Karpas-422 (cell line): Measurements from ENCODE around the gene PCDHGA1. TPM values are rescaled to one million over a fixed set of nuclear protein-coding genes. Genes with fewer than 3 reads are reported as not detected.
A peak's percentile ranks its signal among the peaks of the same experiment; 100 is the strongest.

Experiments
- DNase-seq: peaks from one replicate; pipeline ENCODE4 v3.0.0-alpha.2; 2015
- H2AFZ ChIP-seq: fragments of 200-600 bp; sonication (generic); 2 replicates; pipeline ENCODE4 v1.6.1; 2014; ENCODE audit warnings: antibody characterized with exemption, low read length, mixed read lengths
- H3K27ac ChIP-seq: fragments of 200-600 bp; sonication (generic); 2 replicates; pipeline ENCODE4 v1.5.1; 2014; ENCODE audit warnings: mild to moderate bottlenecking, low read length, moderate library complexity
- H3K27me3 ChIP-seq: fragments of 200-600 bp; sonication (generic); 2 replicates; pipeline ENCODE4 v1.6.1; 2014; ENCODE audit warnings: low read length, mixed read lengths
- H3K36me3 ChIP-seq: fragments of 200-600 bp; sonication (generic); 2 replicates; pipeline ENCODE4 v1.6.1; 2014; ENCODE audit warnings: low read length, mixed read lengths; ENCODE audit not compliant: insufficient read depth
- H3K4me1 ChIP-seq: fragments of 200-600 bp; sonication (generic); 2 replicates; pipeline ENCODE4 v1.6.1; 2014; ENCODE audit warnings: mild to moderate bottlenecking, low read length, mixed read lengths
- H3K4me2 ChIP-seq: fragments of 200-600 bp; sonication (generic); 2 replicates; pipeline ENCODE4 v1.6.1; 2014; ENCODE audit warnings: low read length, low read depth, mild to moderate bottlenecking; ENCODE audit not compliant: poor library complexity, severe bottlenecking
- H3K4me3 ChIP-seq: fragments of 200-600 bp; sonication (generic); 2 replicates; pipeline ENCODE4 v1.5.1; 2014; ENCODE audit warnings: mild to moderate bottlenecking, antibody characterized with exemption, low read length, mixed read lengths
- H3K79me2 ChIP-seq: fragments of 200-600 bp; sonication (generic); 2 replicates; pipeline ENCODE4 v1.6.1; 2014; ENCODE audit warnings: mild to moderate bottlenecking, low read length, mixed read lengths
- H3K9ac ChIP-seq: fragments of 200-600 bp; sonication (generic); 2 replicates; pipeline ENCODE4 v1.6.0; 2014; ENCODE audit warnings: low read length
- H3K9me2 ChIP-seq: fragments of 200-600 bp; sonication (generic), shearing (Covaris generic); replicated peaks from 2 replicates; pipeline ENCODE4 v1.6.0; 2014; ENCODE audit warnings: mild to moderate bottlenecking, low read length, moderate library complexity; ENCODE audit not compliant: insufficient read depth
- H3K9me3 ChIP-seq: fragments of 300-700, 200-600 bp; sonication (generic); 2 replicates; pipeline ENCODE4 v1.6.1; 2014; ENCODE audit warnings: low read length, mixed read lengths
- H4K20me1 ChIP-seq: fragments of 200-600 bp; sonication (generic); 2 replicates; pipeline ENCODE4 v1.6.1; 2014; ENCODE audit warnings: mild to moderate bottlenecking, antibody characterized with exemption, low read length, low read depth; ENCODE audit not compliant: insufficient read depth
- total RNA-seq: library from RNA; depleted of rRNA; stranded (reverse); fragments of >200 nt; shearing (Covaris generic); gene quantifications from 2 replicates; pipeline ENCODE4 v1.2.3, GENCODE V29; 2014; ENCODE audit warnings: low replicate concordance

Gene PCDHGA1
- total RNA-seq, 1 experiment from 2014 or later = 0.48 TPM

DNA sequence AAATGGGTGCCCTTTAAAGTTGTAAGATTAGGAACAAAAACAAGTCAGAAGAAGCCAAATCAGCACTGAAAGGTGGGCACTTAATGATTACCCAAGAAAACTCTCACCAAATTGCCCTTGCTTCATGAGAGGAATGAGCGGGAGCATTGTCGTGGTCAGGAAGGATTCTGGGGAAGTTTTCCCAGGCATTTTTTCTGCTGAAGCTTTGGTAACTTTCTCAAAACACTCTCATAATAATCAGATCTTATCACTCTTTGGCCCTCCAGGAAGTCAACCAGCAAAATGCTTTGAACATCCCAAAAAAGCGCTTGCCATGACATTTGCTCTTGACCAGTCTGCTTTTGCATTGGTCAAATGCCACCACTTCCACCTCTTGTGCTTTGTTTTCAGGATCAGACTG lies 135.0 kb downstream of the PCDHGA1 start:
- no peak for DNase-seq
- no peaks in the 10 kb centered on the region for H3K36me3 ChIP-seq
- no peaks in the 10 kb centered on the region for H4K20me1 ChIP-seq
- no peaks in the 10 kb centered on the region for H3K4me1 ChIP-seq
- H2AFZ ChIP-seq = no peak overlapping the region
- H3K27ac ChIP-seq = no peak overlapping the region
- no peaks in the 10 kb centered on the region for H3K27me3 ChIP-seq
- H3K9me2 ChIP-seq = no peaks in the 10 kb centered on the region
- H3K9me3 ChIP-seq = no peaks in the 10 kb centered on the region
- no peak overlapping the region for H3K9ac ChIP-seq
- no peak overlapping the region for H3K4me3 ChIP-seq
- H3K79me2 ChIP-seq = peaks cover 35% of the 10 kb centered on the region
- H3K4me2 ChIP-seq = no peak overlapping the region

DNA sequence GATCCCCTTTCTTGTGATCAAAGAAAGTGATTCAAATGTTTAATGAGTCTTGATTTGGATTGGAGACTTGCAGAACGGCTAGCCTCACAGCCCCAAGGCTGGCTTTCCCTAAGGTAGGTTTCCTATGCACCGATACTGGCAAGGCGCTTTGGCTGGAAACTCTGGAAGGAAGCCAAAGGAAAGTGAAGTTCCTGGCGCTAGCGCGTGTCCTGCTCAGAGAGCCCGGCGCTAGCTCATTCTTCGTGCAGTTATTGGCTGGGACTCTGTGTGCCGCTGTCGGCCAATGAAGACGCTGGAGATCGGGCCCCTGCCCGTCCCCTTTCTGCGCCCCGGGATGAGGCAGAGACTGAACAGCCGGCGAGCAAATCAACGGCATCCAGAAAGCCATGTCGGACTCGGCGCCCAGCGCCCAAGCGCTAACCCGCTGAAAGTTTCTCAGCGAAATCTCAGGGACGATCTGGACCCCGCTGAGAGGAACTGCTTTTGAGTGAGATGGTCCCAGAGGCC lies 145.4 kb downstream of the PCDHGA1 start, which contains the start of gene PCDHGC3:
TSS of gene PCDHGC3 (plus strand) at position 342 of the 507 bp plus-strand sequence. CDS start at position 493, 151 bp downstream.
- peak; percentile 95 for DNase-seq
- H3K79me2 ChIP-seq = peaks cover 51% of the 10 kb centered on the region
- H3K36me3 ChIP-seq = 0 out of 2 replicates have a peak, but pooled peaks cover 9% of the 10 kb centered on the region
- no peaks in the 10 kb centered on the region for H3K9me3 ChIP-seq
- H3K4me1 ChIP-seq = peaks cover 71% of the 10 kb centered on the region
- H2AFZ ChIP-seq = 0 out of 2 replicates have a peak within 1 kb of the TSS, but pooled peaks have one; percentile 13
- H3K27me3 ChIP-seq = no peaks in the 10 kb centered on the region
- peak within 1 kb of the TSS; percentile 78 for H3K4me2 ChIP-seq
- H3K9me2 ChIP-seq = no peaks in the 10 kb centered on the region
- peak within 1 kb of the TSS; percentile 87 for H3K27ac ChIP-seq
- H4K20me1 ChIP-seq = no peaks in the 10 kb centered on the region
- H3K9ac ChIP-seq = peak within 1 kb of the TSS; percentile 97
- H3K4me3 ChIP-seq = peak within 1 kb of the TSS; percentile 87

DNA sequence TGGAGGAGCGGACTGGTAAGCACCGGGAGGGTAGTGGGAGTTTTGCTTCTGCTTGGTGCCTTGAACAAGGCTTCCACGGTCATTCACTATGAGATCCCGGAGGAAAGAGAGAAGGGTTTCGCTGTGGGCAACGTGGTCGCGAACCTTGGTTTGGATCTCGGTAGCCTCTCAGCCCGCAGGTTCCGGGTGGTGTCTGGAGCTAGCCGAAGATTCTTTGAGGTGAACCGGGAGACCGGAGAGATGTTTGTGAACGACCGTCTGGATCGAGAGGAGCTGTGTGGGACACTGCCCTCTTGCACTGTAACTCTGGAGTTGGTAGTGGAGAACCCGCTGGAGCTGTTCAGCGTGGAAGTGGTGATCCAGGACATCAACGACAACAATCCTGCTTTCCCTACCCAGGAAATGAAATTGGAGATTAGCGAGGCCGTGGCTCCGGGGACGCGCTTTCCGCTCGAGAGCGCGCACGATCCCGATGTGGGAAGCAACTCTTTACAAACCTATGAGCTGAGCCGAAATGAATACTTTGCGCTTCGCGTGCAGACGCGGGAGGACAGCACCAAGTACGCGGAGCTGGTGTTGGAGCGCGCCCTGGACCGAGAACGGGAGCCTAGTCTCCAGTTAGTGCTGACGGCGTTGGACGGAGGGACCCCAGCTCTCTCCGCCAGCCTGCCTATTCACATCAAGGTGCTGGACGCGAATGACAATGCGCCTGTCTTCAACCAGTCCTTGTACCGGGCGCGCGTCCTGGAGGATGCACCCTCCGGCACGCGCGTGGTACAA lies 146.0 kb downstream of the PCDHGA1 start:
- H3K4me2 ChIP-seq = peak overlapping the region; percentile 78
- peaks cover 57% of the 10 kb centered on the region for H3K79me2 ChIP-seq
- H3K9me2 ChIP-seq = no peaks in the 10 kb centered on the region
- H3K9ac ChIP-seq = peak overlapping the region; percentile 97
- peaks cover 77% of the 10 kb centered on the region for H3K4me1 ChIP-seq
- no peaks in the 10 kb centered on the region for H3K27me3 ChIP-seq
- no peak overlapping the region for H2AFZ ChIP-seq
- DNase-seq = peak; percentile 59
- 0 out of 2 replicates have a peak, but pooled peaks cover 15% of the 10 kb centered on the region for H3K36me3 ChIP-seq
- H4K20me1 ChIP-seq = no peaks in the 10 kb centered on the region
- peak overlapping the region; percentile 87 for H3K4me3 ChIP-seq
- peak overlapping the region; percentile 87 for H3K27ac ChIP-seq
- no peaks in the 10 kb centered on the region for H3K9me3 ChIP-seq

DNA sequence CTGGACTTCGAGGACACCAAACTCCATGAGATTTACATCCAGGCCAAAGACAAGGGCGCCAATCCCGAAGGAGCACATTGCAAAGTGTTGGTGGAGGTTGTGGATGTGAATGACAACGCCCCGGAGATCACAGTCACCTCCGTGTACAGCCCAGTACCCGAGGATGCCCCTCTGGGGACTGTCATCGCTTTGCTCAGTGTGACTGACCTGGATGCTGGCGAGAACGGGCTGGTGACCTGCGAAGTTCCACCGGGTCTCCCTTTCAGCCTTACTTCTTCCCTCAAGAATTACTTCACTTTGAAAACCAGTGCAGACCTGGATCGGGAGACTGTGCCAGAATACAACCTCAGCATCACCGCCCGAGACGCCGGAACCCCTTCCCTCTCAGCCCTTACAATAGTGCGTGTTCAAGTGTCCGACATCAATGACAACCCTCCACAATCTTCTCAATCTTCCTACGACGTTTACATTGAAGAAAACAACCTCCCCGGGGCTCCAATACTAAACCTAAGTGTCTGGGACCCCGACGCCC lies 146.8 kb downstream of the PCDHGA1 start:
- Histone ChIP-seq H3K4me3 (peak overlapping the region; percentile 87), H3K9me2 (no peaks in the 10 kb centered on the region), H2AFZ (no peak overlapping the region), H3K9me3 (no peaks in the 10 kb centered on the region), H3K79me2 (peaks cover 63% of the 10 kb centered on the region), H3K4me2 (peak overlapping the region; percentile 78), H3K36me3 (0 out of 2 replicates have a peak, but pooled peaks cover 17% of the 10 kb centered on the region), H3K27me3 (no peaks in the 10 kb centered on the region), H3K4me1 (peaks cover 83% of the 10 kb centered on the region), H3K9ac (peak overlapping the region; percentile 97), H4K20me1 (no peaks in the 10 kb centered on the region), H3K27ac (peak overlapping the region; percentile 87)
- no peak for DNase-seq

DNA sequence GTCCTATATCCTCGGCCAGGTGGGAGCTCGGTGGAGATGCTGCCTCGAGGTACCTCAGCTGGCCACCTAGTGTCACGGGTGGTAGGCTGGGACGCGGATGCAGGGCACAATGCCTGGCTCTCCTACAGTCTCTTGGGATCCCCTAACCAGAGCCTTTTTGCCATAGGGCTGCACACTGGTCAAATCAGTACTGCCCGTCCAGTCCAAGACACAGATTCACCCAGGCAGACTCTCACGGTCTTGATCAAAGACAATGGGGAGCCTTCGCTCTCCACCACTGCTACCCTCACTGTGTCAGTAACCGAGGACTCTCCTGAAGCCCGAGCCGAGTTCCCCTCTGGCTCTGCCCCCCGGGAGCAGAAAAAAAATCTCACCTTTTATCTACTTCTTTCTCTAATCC lies 147.5 kb downstream of the PCDHGA1 start:
- Histone ChIP-seq H3K27ac (peak overlapping the region; percentile 87), H3K79me2 (peaks cover 70% of the 10 kb centered on the region), H3K4me1 (peaks cover 88% of the 10 kb centered on the region), H3K9ac (peak overlapping the region; percentile 97), H4K20me1 (no peaks in the 10 kb centered on the region), H3K4me3 (peak overlapping the region; percentile 87), H2AFZ (no peak overlapping the region), H3K9me2 (no peaks in the 10 kb centered on the region), H3K9me3 (no peaks in the 10 kb centered on the region), H3K4me2 (peak overlapping the region; percentile 78), H3K36me3 (0 out of 2 replicates have a peak, but pooled peaks cover 17% of the 10 kb centered on the region), H3K27me3 (no peaks in the 10 kb centered on the region)
- no peak for DNase-seq

DNA sequence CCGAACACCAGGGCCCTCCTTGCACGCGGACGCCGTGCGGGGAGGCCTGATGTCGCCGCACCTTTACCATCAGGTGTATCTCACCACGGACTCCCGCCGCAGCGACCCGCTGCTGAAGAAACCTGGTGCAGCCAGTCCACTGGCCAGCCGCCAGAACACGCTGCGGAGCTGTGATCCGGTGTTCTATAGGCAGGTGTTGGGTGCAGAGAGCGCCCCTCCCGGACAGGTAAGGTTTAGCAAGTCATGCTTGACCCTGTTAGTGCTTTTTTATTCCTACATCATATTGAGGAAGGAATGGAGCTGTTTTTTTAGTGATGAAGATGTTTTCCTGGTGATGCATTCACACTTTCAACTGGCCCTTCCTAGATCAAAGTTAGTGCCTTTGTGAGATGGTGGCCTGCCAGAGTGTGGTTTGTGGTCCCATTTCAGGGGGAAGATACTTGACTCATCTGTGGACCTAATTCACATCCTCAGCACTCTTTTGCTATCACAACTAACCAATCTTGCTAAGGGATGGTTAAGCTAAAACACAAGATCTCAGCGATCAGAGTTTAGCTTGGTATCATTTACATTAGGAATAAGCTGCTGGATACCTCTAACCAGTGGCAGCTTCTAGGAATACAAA lies 148.1 kb downstream of the PCDHGA1 start:
- peak overlapping the region; percentile 87 for H3K4me3 ChIP-seq
- H3K9me3 ChIP-seq = no peaks in the 10 kb centered on the region
- H3K4me1 ChIP-seq = peaks cover 89% of the 10 kb centered on the region
- peak overlapping the region; percentile 97 for H3K9ac ChIP-seq
- no peak overlapping the region for H2AFZ ChIP-seq
- peaks cover 76% of the 10 kb centered on the region for H3K79me2 ChIP-seq
- H3K27ac ChIP-seq = peak overlapping the region; percentile 87
- 0 out of 2 replicates have a peak, but pooled peaks cover 17% of the 10 kb centered on the region for H3K36me3 ChIP-seq
- no peaks in the 10 kb centered on the region for H3K9me2 ChIP-seq
- no peaks in the 10 kb centered on the region for H3K27me3 ChIP-seq
- peak overlapping the region; percentile 78 for H3K4me2 ChIP-seq
- 0 out of 2 replicates have a peak, but pooled peaks cover under 1% of the 10 kb centered on the region for H4K20me1 ChIP-seq
- DNase-seq = no peak

DNA sequence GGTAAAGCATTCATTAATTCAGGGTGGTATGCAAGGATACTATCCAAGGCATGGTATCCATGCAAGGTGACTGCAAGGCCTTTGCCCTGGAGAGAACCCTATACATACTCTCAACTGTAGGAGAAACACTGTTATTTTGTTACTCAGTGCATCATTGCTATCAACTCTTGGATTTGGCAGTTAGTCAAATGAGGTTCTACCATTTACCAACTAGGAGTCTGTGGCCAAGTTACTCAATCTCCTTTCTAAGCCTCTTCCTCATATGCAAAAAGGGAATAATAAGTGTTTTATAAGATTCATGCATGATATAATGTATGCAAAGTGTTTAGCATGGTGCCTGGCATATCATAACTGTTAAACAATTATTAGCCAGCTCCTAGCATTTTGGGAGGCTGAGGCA lies 149.5 kb downstream of the PCDHGA1 start:
- H3K27me3 ChIP-seq = no peaks in the 10 kb centered on the region
- no peak overlapping the region for H2AFZ ChIP-seq
- peak overlapping the region; percentile 30 for H3K9ac ChIP-seq
- peak overlapping the region; percentile 87 for H3K27ac ChIP-seq
- H3K4me1 ChIP-seq = peaks cover 80% of the 10 kb centered on the region
- no peaks in the 10 kb centered on the region for H3K9me3 ChIP-seq
- peak overlapping the region; percentile 78 for H3K4me2 ChIP-seq
- H4K20me1 ChIP-seq = peaks cover 10% of the 10 kb centered on the region; the same call in 1 of the 2 replicates
- DNase-seq = peak; percentile 63
- H3K4me3 ChIP-seq = peak overlapping the region; percentile 46
- 0 out of 2 replicates have a peak, but pooled peaks cover 17% of the 10 kb centered on the region for H3K36me3 ChIP-seq
- H3K9me2 ChIP-seq = no peaks in the 10 kb centered on the region
- H3K79me2 ChIP-seq = peaks cover 90% of the 10 kb centered on the region
